CD4-positive, alpha-beta memory T cell (primary cell): ENCODE results near the gene FREM2. TPM values are rescaled to one million over a fixed set of nuclear protein-coding genes. Genes with fewer than 3 reads are reported as not detected.

ENCODE experiments used
- CTCF ChIA-PET: fragments of 350-600 bp; sonication (Branson Sonifier 250); formaldehyde crosslinking; loops from one replicate; lab custom pipeline; 2021; ENCODE audit warnings: inconsistent platforms; ENCODE audit not compliant: partially characterized antibody; lab: Charles Lee
- POLR2A ChIA-PET: fragments of 350-600 bp; sonication (Branson Sonifier 250); formaldehyde crosslinking; loops from one replicate; lab custom pipeline; 2021; ENCODE audit not compliant: partially characterized antibody; lab: Charles Lee
- DNase-seq, 5 donors: peaks; one replicate each; pipeline versions ENCODE4 v3.0.0 to v3.0.0-alpha.2; 2020 to 2022; ENCODE audit warnings: mixed read lengths in 1 of 5
- H3K27ac ChIP-seq: one replicate; pipeline ENCODE4 v1.7.0; 2013; ENCODE audit warnings: low read depth, low read length
- H3K27me3 ChIP-seq: 2 replicates; pipeline ENCODE4 v1.7.0; 2013; ENCODE audit warnings: mild to moderate bottlenecking, low read length, moderate library complexity; ENCODE audit not compliant: insufficient read depth
- H3K36me3 ChIP-seq: 2 replicates; pipeline ENCODE4 v1.7.0; 2013; ENCODE audit warnings: mild to moderate bottlenecking, low read length, moderate library complexity; ENCODE audit not compliant: insufficient read depth
- H3K4me1 ChIP-seq: 2 replicates; pipeline ENCODE4 v1.7.0; 2013; ENCODE audit warnings: mild to moderate bottlenecking, low read length, moderate library complexity; ENCODE audit not compliant: insufficient read depth
- H3K4me3 ChIP-seq, 2 donors: one replicate each; pipeline ENCODE4 v1.7.0; 2013; ENCODE audit warnings: low read length in 2 of 2, mild to moderate bottlenecking in 1 of 2
- H3K9me3 ChIP-seq, 2 donors: one replicate each; pipeline ENCODE4 v1.7.0; 2013; ENCODE audit warnings: low read length in 2 of 2, control low read depth in 1 of 2; ENCODE audit not compliant: control insufficient read depth in 1 of 2
- H3K27ac Mint-ChIP-seq, 7 donors: one replicate each; pipeline ENCODE4 v1.8.0; 2020 to 2021; ENCODE audit warnings: mixed read lengths in 7 of 7, mild to moderate bottlenecking in 6 of 7, inconsistent platforms in 3 of 7, moderate library complexity in 3 of 7
- H3K27me3 Mint-ChIP-seq, 2 donors: one replicate each; pipeline ENCODE4 v1.8.0; 2020 to 2021; ENCODE audit warnings: mixed read lengths in 2 of 2
- H3K36me3 Mint-ChIP-seq, 2 donors: one replicate each; pipeline ENCODE4 v1.8.0; 2020 to 2021; ENCODE audit warnings: mixed read lengths in 2 of 2, inconsistent platforms in 1 of 2, mild to moderate bottlenecking in 1 of 2
- H3K4me1 Mint-ChIP-seq, 4 donors: one replicate each; pipeline ENCODE4 v1.8.0; 2020 to 2021; ENCODE audit warnings: mixed read lengths in 4 of 4, mild to moderate bottlenecking in 1 of 4
- H3K4me3 Mint-ChIP-seq, 8 donors: one replicate each; pipeline ENCODE4 v1.8.0; 2020 to 2021; ENCODE audit warnings: mixed read lengths in 8 of 8, mild to moderate bottlenecking in 7 of 8, moderate library complexity in 6 of 8, inconsistent platforms in 3 of 8
- H3K9me3 Mint-ChIP-seq, 8 donors: one replicate each; pipeline ENCODE4 v1.8.0; 2020 to 2021; ENCODE audit warnings: mixed read lengths in 8 of 8, mild to moderate bottlenecking in 5 of 8, inconsistent platforms in 3 of 8, moderate library complexity in 1 of 8
- intact Hi-C: fragments of 100-400 bp; cut with micrococcal nuclease; formaldehyde crosslinking; loops from one replicate; pipeline ENCODE4 v1.15.1; 2023
- polyA plus RNA-seq, 2 donors: library from polyadenylated mRNA; unstranded; fragments of 300-500 nt; fragmentation: Illumina TruSeq; gene quantifications; one replicate each; pipeline ENCODE4 v1.2.3, GENCODE V29; 2021
- total RNA-seq, 2 experiments: library from RNA; stranded (reverse); gene quantifications; one replicate each; pipeline ENCODE4 v1.2.3, GENCODE V29; 2021

The FREM2 gene
- total and polyA plus RNA-seq, 4 experiments from 2014 or later, result not detected

DNA sequence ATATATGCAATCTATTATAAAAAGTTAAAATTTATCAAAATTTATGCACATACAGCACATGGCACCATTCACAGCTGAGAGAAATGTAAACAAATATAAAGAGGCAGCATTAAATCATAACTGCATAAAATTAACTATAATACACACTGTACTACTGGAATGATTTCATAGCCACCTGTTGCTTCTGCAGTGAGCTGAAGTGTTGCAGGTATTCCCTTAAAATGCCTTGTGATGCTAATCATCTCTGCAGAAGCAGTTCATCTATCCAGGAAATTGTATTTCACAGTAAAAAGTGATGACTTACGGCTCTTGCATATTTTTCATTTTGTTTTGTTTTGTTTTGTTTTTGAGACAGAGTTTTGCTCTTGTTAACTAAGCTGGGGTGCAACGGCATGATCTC lies 221.7 kb downstream of the FREM2 start:
- H3K4me1 ChIP-seq, result no peaks in the 10 kb centered on the region
- Mint-ChIP-seq H3K4me3 (no peak overlapping the region), H3K27ac (no peak overlapping the region), H3K27me3 (peaks cover 3 to 4% of the 10 kb centered on the region in 2 donors), H3K9me3 (no peaks in the 10 kb centered on the region), H3K4me1 (peaks cover 0 to 1% (median 0%) of the 10 kb centered on the region in 4 donors), H3K36me3 (no peaks in the 10 kb centered on the region)
- no peaks in the 10 kb centered on the region for H3K36me3 ChIP-seq
- H3K4me3 ChIP-seq, result no peak overlapping the region
- ChIA-PET POLR2A (no interaction called here), CTCF (no interaction called here)
- H3K27me3 ChIP-seq, result no peaks in the 10 kb centered on the region
- H3K27ac ChIP-seq, result no peak overlapping the region
- intact Hi-C loops, result no loop called here
- DNase-seq, result no peak
- no peaks in the 10 kb centered on the region for H3K9me3 ChIP-seq

DNA sequence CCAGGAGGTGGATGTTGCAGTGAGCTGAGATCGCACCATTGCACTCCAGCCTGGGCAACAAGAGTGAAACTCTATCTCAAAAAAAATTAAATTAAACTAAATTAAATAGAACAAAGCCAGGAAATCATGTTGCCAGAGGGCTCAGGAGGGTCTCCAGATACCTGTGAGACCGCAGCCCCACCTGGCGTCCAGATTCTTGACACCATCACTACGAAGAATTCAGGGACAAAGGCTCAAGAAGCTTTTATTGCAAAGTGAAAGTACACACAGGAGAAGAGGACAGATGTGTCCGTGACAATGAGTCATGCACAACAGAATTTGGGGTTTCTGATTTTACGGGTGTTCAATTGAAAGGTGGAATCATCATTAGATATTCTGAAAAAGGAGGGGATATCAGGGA lies 227.2 kb downstream of the FREM2 start:
- DNase-seq, result no peak
- peaks cover 0 to 5% (median 0%) of the 10 kb centered on the region in 4 donors for H3K4me1 Mint-ChIP-seq
- Histone ChIP-seq H3K36me3 (no peaks in the 10 kb centered on the region), H3K27me3 (no peaks in the 10 kb centered on the region), H3K27ac (no peak overlapping the region), H3K4me3 (no peak overlapping the region), H3K9me3 (no peaks in the 10 kb centered on the region), H3K4me1 (no peaks in the 10 kb centered on the region)
- no peaks in the 10 kb centered on the region for H3K9me3 Mint-ChIP-seq
- no peak overlapping the region for H3K27ac Mint-ChIP-seq
- no peaks in the 10 kb centered on the region for H3K36me3 Mint-ChIP-seq
- POLR2A ChIA-PET, result no interaction called here
- H3K27me3 Mint-ChIP-seq, result peaks cover 7 to 12% of the 10 kb centered on the region in 2 donors
- H3K4me3 Mint-ChIP-seq, result no peak overlapping the region
- intact Hi-C loops, result no loop called here
- CTCF ChIA-PET, result interaction anchor here (1.1 kb wide), 1 partner anchor 12 kb away, joined by 4 read pairs; no protein-coding TSS in a partner anchor

DNA sequence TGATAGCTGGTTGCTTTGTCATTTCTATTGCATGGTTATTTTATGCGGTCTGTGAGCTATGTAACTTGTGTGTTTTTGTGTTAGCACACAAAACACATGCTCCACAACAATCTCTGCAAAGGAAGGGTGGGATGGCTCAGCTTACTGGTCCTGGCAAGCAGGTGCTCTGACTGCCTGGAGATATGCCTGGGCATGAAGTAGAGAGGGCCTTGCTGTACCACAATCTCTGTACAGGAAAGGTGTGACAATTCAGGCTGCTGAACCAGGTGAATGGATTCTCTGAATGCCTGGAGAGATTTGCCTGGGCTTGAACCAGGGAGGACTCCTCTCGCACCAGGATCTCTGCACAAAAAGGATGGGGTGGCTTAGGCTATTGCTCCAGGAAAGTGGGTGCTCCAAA lies 234.2 kb downstream of the FREM2 start:
- Histone ChIP-seq H3K36me3 (no peaks in the 10 kb centered on the region), H3K27me3 (peaks cover 13% of the 10 kb centered on the region), H3K9me3 (no peaks in the 10 kb centered on the region), H3K27ac (no peak overlapping the region), H3K4me3 (no peak overlapping the region), H3K4me1 (no peaks in the 10 kb centered on the region)
- POLR2A ChIA-PET, result no interaction called here
- H3K4me3 Mint-ChIP-seq, result no peak overlapping the region
- DNase-seq, result no peak
- H3K9me3 Mint-ChIP-seq, result peaks cover 0 to 2% (median 0%) of the 10 kb centered on the region in 8 donors
- H3K27ac Mint-ChIP-seq, result no peak overlapping the region
- H3K27me3 Mint-ChIP-seq, result peaks cover 11 to 31% of the 10 kb centered on the region in 2 donors
- no peaks in the 10 kb centered on the region for H3K4me1 Mint-ChIP-seq
- CTCF ChIA-PET, result interaction anchor here (1.2 kb wide), 1 partner anchor 21 kb away, joined by 3 read pairs; no protein-coding TSS in a partner anchor
- intact Hi-C loops, result no loop called here
- H3K36me3 Mint-ChIP-seq, result no peaks in the 10 kb centered on the region

DNA sequence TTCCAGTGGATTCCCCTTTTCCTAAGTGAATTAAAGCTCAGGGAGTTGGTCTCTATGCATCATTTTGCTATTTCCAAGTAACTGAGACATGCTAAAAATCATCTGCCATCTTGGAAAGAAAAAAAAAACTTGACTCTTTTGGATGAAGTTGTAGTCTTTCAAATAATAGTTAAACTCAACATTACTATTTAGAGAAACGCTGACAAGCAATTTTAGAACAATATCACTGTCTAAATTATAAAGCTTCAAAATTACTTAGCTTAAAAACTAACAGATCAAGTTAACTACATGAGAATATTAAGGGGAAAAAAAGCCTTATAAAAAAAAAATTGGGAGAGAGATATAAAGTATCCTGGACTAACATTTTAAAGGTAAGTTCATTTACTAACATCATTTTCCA lies 235.3 kb downstream of the FREM2 start:
- Histone ChIP-seq H3K36me3 (no peaks in the 10 kb centered on the region), H3K27me3 (peaks cover 16% of the 10 kb centered on the region), H3K4me3 (no peak overlapping the region), H3K9me3 (no peaks in the 10 kb centered on the region), H3K4me1 (no peaks in the 10 kb centered on the region), H3K27ac (no peak overlapping the region)
- POLR2A ChIA-PET, result no interaction called here
- intact Hi-C loops, result no loop called here
- Mint-ChIP-seq H3K9me3 (peaks cover 0 to 2% (median 0%) of the 10 kb centered on the region in 8 donors), H3K27ac (no peak overlapping the region), H3K36me3 (no peaks in the 10 kb centered on the region), H3K27me3 (peaks cover 13 to 31% of the 10 kb centered on the region in 2 donors), H3K4me1 (no peaks in the 10 kb centered on the region), H3K4me3 (no peak overlapping the region)
- DNase-seq, result no peak
- CTCF ChIA-PET, result no interaction called here

DNA sequence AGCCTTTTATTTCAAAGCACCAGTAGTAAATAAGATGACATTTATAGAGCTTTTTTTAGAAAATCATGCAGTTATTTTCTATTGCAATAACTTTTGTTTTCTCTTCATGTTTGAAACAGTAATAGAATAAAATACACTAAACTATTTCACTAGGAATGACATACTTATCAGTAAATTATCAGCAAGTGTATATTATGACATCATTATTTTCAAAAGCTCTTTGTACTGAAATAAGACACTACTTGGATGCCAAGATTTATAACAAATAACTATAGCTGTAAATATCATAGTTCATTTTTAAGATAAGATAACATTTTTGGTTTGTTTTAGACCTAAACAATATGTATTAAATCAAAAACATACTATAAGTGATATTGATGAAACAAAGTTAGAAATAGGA lies 246.9 kb downstream of the FREM2 start:
- Histone ChIP-seq H3K4me3 (no peak overlapping the region), H3K36me3 (no peaks in the 10 kb centered on the region), H3K9me3 (no peaks in the 10 kb centered on the region), H3K27me3 (no peaks in the 10 kb centered on the region), H3K4me1 (no peaks in the 10 kb centered on the region), H3K27ac (no peak overlapping the region)
- Mint-ChIP-seq H3K4me3 (no peak overlapping the region), H3K4me1 (peaks cover 0 to 6% (median 2%) of the 10 kb centered on the region in 4 donors), H3K27me3 (peaks cover 1 to 3% of the 10 kb centered on the region in 2 donors), H3K27ac (no peak overlapping the region), H3K36me3 (no peaks in the 10 kb centered on the region), H3K9me3 (no peaks in the 10 kb centered on the region)
- no peak for DNase-seq
- ChIA-PET CTCF (no interaction called here), POLR2A (no interaction called here)
- intact Hi-C loops, result no loop called here
